Neuron (in vitro differentiated cells): ENCODE data around the gene TOX2.

Experiments used
- H2AFZ ChIP-seq: one replicate; pipeline ENCODE4 v1.6.1; 2013; ENCODE audit warnings: low read depth, mild to moderate bottlenecking, inconsistent platforms, low read length, moderate library complexity
- H3K27me3 ChIP-seq: one replicate; pipeline ENCODE4 v1.6.1; 2013; ENCODE audit warnings: low read length; ENCODE audit not compliant: insufficient read depth
- H3K36me3 ChIP-seq: one replicate; pipeline ENCODE4 v1.6.1; 2013; ENCODE audit warnings: low read length; ENCODE audit not compliant: insufficient read depth
- H3K4me1 ChIP-seq: one replicate; pipeline ENCODE4 v1.6.1; 2013; ENCODE audit warnings: low read length; ENCODE audit not compliant: insufficient read depth
- H3K4me3 ChIP-seq: 2 replicates; pipeline ENCODE4 v1.5.1; 2013; ENCODE audit warnings: mild to moderate bottlenecking, low read length, moderate library complexity
- H3K9me3 ChIP-seq: one replicate; pipeline ENCODE4 v1.6.1; 2013; ENCODE audit warnings: low read length

The TOX2 gene

DNA sequence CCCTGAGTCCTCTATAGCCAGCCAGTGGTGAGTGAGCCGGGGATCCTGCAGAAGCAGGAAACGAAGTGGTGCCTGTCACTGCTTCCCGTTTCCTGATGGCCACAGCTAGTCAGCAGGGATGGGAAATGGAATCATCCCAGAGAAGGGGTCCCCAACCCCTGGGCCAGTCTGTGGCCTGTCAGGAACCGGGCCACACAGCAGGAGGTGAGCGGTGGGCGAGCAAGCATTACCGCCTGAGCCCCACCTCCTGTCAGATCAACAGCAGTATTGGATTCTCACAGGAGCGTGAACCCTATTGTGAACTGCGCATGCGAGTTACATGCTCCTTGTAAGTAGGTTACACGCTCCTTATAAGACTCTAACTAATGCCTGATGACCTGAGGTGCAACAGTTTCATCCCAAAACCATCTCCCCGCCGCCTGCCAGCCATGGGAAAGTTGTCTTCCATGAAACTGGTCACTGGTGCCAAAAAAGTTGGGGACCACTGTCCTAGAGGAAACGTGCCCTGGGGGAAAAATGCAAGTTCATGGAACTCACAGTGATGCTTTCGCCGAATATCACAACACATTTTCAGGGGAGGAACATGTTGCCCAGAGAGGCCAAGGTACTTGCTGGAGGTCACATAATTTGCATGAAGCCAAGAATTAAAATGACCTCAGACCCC lies 158.5 kb downstream of the TOX2 start:
- Histone ChIP-seq H3K9me3 (no peaks in the 10 kb centered on the region), H3K27me3 (peaks cover 9% of the 10 kb centered on the region)

DNA sequence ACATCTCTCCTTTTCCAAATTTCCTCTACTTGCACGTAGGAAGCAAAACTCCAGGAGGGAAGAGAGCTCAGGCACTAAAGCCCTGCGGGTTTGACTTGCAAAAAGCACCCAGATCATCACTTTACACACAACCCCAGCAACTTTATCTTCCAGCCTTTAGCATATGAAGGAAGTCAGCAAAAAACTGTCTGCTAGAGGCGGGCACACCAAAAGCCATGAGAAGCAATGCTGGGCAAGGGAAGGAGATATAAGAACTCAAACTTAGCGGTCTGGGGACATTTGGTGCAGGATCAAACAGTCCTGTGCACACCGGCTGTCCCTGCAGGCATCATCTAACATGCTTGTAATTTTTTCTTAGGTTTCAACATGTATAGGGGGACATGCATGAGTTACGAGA lies 159.0 kb downstream of the TOX2 start:
- H2AFZ ChIP-seq, result no peak overlapping the region
- H3K4me1 ChIP-seq, result no peaks in the 10 kb centered on the region
- H3K27me3 ChIP-seq, result peaks cover 9% of the 10 kb centered on the region
- no peaks in the 10 kb centered on the region for H3K9me3 ChIP-seq
- no peaks in the 10 kb centered on the region for H3K36me3 ChIP-seq
- H3K4me3 ChIP-seq, result no peak overlapping the region

More for the DNA sequence above, 158.5 kb downstream of the TOX2 start:
- H3K36me3 ChIP-seq, result no peaks in the 10 kb centered on the region
- H2AFZ ChIP-seq, result no peak overlapping the region
- H3K4me1 ChIP-seq, result no peaks in the 10 kb centered on the region
- no peak overlapping the region for H3K4me3 ChIP-seq

DNA sequence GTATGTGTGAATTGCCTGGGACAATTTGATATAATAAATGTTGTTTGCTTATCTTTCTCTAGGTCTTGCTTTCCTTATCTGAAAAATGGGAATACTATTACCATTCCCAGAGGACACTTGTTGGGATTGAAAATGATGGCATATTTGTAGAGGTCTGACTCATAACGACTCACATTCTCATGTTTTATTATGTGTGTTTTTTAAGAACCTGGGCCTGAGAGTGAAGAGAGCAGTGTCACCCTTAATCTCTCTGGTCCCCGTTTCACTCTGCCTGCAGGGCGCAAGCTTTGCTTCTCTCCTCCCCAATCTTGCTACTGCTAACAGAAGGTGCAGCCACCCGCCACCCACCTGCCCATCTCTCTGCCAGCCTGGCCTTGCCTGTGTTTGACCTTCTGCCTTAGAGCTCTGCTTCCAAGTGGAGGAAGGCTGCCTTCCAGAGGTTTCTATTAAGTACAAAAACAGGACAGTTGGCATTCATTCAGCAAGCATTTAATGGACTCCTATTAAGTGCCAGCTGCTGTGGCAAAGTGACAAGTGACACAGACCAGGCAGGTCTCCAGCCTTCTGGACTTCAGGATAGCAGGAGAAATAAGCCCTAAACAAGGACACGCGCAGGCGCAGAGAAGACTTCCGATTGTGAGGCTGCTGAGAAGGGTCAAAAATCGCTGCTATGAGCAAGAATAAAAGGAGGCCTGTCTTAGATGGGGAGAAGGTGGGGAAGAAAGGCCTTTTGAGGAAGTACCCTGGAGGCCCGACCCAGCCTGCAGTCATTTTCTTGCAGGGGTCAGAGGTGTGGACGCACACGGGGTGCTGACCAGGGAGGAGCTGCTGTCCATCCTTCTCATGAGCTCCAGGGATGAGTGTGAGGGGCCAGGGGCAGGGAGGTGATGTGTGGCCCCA lies 159.8 kb downstream of the TOX2 start:
- no peaks in the 10 kb centered on the region for H3K36me3 ChIP-seq
- H3K9me3 ChIP-seq, result no peaks in the 10 kb centered on the region

DNA sequence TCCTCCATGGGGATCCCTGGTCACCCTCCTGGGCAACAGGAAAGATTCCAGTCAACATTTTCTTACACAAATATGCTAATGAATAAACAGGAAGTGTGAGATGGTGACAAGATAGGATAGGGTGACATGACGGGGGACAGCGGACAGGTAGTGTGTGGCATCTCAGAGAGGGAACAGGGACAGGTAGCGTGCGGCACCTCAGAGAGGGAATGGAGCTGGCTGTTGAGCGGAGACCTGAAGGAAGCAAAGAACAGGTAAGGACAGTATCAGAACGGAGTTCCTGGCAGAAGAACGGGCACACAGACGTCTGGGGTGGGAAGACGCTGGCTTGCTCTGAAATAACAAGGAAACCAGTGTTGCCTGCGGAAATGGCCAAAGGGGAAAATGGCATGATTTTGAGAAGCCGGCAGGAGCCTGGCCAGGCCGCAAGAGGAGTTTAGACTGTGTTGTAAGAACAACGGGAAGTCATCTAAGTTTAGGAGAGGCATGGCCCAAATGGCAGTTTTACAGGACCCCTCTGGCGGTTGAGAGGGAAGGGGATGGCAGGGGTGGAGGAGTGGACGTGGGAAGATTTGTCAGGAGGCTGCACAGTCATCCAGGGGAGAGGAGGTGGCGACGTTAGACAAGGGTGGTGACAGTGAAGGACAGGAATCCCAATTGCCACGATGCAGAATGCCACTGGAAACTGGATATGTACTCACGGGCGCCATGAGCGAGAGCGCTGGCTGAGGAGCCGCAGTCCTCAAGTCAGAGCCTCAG lies 160.7 kb downstream of the TOX2 start:
- Histone ChIP-seq H3K4me3 (no peak overlapping the region), H3K4me1 (no peaks in the 10 kb centered on the region), H3K36me3 (no peaks in the 10 kb centered on the region), H2AFZ (no peak overlapping the region), H3K27me3 (peaks cover 9% of the 10 kb centered on the region), H3K9me3 (no peaks in the 10 kb centered on the region)

More for the DNA sequence above, 159.8 kb downstream of the TOX2 start:
- Histone ChIP-seq H3K4me1 (no peaks in the 10 kb centered on the region), H2AFZ (no peak overlapping the region), H3K4me3 (no peak overlapping the region), H3K27me3 (peaks cover 9% of the 10 kb centered on the region)

DNA sequence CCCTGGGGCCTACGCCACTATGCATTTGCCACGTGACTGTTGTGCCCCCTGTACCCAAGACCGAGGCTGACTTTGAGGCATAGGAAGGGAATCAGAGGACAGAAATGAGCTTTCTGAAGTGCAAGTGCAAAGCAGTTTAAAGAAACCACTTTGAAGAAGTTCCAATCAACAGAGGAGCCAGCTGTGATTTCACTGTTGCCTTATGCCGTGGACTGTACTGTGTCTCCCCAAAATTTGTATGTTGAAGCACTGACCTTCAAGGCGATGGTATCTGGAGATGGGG lies 161.2 kb downstream of the TOX2 start:
- Histone ChIP-seq H3K27me3 (peaks cover 9% of the 10 kb centered on the region), H3K36me3 (no peaks in the 10 kb centered on the region), H3K4me1 (no peaks in the 10 kb centered on the region), H3K4me3 (no peak overlapping the region), H3K9me3 (no peaks in the 10 kb centered on the region), H2AFZ (no peak overlapping the region)

DNA sequence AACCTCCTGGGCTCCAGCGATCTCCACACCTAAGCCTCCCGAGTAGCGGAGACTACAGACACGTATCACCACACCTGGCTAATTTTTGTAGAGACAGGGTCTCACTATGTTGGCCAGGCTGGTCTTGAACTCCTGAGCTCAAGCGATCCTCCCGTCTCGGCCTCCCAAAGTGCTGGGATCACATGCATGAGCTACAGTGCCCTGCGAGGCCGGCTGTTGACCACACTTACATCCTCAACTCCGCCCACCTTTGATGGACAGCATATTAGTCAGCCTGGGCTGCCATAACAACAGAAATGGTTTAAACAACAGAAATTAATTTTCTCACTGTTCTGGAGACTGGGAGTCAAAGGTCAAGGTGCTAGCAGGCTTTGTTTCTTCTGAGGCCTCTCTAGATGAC lies 164.6 kb downstream of the TOX2 start:
- Histone ChIP-seq H2AFZ (no peak overlapping the region), H3K36me3 (no peaks in the 10 kb centered on the region), H3K4me3 (no peak overlapping the region), H3K9me3 (no peaks in the 10 kb centered on the region), H3K4me1 (no peaks in the 10 kb centered on the region), H3K27me3 (peaks cover 4% of the 10 kb centered on the region)

DNA sequence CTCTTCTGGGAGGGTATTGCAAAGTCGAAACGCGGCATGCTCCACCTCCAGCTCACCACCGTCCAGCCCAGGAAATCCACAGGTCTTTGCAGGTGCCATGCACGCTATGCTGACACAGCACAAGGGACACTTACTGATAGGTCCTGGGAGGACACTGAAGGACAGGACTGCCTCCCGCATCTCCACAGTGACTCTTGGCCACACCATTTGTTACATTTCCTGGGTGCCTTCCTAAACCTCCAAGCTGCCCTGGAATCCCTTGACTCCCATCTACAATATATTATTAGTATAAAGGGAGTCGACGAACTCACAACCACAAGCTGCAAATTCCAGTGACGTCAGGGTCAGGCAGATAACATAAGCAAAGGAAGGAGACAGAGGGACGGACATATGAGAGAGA lies 165.4 kb downstream of the TOX2 start:
- no peaks in the 10 kb centered on the region for H3K36me3 ChIP-seq
- H3K9me3 ChIP-seq, result no peaks in the 10 kb centered on the region
- no peaks in the 10 kb centered on the region for H3K4me1 ChIP-seq
- H2AFZ ChIP-seq, result no peak overlapping the region
- H3K4me3 ChIP-seq, result no peak overlapping the region
- no peaks in the 10 kb centered on the region for H3K27me3 ChIP-seq

DNA sequence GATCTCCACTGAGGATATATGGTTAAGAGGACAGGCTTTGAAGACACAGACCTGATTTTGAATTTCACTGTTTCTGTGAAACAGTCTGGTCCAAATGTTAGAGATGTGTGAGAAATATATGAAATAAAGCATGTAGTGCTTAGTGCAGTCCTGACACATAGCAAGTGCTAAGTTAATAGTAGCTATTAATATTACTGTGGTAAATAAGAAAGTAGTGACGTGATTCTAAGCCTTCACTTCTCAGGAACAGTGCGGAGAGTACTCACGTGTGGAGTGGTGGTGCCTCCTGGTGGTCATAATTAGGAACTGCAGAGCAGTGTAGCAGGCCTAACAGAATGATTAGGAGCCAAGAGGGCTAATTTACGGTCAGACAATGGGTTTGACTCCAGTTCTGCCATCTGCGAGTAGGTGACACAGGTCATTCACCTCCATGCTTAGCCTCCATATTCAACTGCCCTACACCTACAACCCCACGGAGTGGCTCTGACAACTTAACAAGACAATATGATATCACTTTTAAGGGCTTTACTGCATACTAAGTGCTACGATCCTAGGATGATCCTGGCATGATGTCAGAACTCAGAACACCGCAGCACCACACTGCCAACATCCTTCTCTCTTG lies 166.1 kb downstream of the TOX2 start:
- H2AFZ ChIP-seq, result no peak overlapping the region
- no peaks in the 10 kb centered on the region for H3K27me3 ChIP-seq
- H3K4me3 ChIP-seq, result no peak overlapping the region

DNA sequence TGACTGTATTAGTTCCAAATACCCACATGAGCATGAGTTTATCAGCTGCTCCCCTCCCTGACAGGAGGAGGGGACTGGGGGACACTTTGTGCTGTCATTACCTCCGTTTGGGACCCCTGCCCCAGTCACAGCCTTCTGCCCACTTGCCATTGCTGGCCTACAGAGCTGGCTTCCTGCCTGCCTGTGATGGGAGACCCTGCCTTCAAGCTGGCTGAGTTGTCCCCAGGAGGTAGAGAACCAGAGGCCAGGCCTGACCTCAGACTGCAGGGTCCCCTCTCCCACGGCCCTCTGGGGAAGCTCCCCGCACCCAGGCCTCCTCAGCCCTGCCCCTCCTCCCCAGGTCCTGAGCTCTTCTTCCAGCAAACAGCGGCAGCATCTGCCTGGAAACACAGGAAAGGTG lies 166.8 kb downstream of the TOX2 start:
- H2AFZ ChIP-seq, result no peak overlapping the region
- H3K4me3 ChIP-seq, result no peak overlapping the region

More for the DNA sequence above, 166.1 kb downstream of the TOX2 start:
- H3K36me3 ChIP-seq, result no peaks in the 10 kb centered on the region
- no peaks in the 10 kb centered on the region for H3K9me3 ChIP-seq
- no peaks in the 10 kb centered on the region for H3K4me1 ChIP-seq

DNA sequence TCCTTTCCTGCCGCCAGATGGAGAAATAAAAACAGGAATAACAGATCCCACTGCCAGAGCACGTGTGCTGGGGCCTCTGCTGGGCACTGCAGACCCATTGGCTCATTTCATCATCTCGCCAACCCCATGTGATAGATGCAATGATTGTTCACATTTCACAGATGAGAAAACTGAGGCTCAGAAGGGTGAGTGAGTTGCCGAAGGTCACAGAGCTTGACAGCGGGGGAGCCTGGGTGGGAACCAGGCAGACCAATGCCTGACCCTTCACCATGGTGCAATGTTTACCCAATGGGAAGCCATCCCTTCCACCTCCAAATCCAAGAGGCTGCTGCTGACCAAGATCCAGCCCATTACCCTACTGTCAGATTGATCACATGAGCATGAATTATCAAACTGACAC lies 167.2 kb downstream of the TOX2 start:
- Histone ChIP-seq H2AFZ (no peak overlapping the region), H3K4me1 (no peaks in the 10 kb centered on the region), H3K4me3 (no peak overlapping the region), H3K27me3 (peaks cover 5% of the 10 kb centered on the region), H3K36me3 (no peaks in the 10 kb centered on the region), H3K9me3 (no peaks in the 10 kb centered on the region)

More for the DNA sequence above, 166.8 kb downstream of the TOX2 start:
- Histone ChIP-seq H3K27me3 (peaks cover 5% of the 10 kb centered on the region), H3K4me1 (no peaks in the 10 kb centered on the region), H3K36me3 (no peaks in the 10 kb centered on the region), H3K9me3 (no peaks in the 10 kb centered on the region)

DNA sequence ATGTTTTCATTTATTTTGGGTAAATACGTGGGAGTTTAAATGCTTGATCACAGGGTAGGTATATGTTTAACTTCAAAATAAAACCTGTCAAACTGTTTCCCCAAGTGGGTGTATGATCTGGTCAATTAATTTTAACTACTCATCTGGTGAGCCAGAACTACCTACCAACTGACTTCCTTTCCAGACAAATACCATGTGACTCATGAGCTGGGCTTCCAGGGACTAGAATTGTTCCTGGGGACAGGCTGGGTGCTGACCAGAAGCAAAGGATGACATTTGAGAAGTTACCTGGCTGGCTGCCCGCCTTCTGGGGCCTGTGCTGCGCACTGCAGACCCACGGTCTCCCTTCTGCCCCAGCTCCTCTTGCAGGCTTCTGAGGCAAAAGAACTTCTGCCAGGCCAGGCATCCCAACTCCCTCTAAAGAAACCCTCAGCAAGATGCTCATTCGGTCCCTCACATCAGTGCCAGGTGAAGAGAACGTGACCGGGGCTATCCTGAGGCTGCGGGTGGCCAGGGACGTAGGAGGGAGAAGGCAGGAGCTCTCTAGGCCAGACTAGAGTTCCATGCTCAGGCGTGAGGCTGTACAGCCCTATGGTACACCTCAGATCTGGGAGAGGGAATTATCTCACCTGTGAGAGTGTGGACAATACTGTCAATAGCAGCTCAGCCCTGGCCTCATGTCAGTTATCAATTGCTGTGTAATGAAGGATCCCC lies 168.7 kb downstream of the TOX2 start:
- no peaks in the 10 kb centered on the region for H3K9me3 ChIP-seq
- no peak overlapping the region for H2AFZ ChIP-seq
- no peak overlapping the region for H3K4me3 ChIP-seq
- no peaks in the 10 kb centered on the region for H3K4me1 ChIP-seq
- no peaks in the 10 kb centered on the region for H3K36me3 ChIP-seq
- H3K27me3 ChIP-seq, result peaks cover 5% of the 10 kb centered on the region

DNA sequence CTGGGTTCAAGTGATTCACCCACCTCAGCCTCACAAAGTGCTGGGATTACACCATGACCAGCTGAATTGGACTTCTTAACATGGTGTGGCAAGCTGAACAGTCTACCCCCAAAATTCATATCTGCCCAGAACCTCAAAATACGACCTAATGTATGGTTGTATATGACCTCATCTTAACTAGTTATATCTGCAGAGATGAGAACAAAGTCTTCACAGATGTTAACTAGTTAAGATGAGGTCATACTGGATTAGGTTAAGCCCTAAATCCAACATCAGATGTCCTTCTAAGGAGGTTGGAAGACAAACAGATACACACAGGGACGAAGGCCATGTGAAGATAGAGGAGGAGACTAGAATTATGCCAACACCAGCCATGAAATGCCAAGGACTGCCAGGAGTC lies 169.8 kb downstream of the TOX2 start:
- H3K4me3 ChIP-seq, result no peak overlapping the region
- H3K9me3 ChIP-seq, result no peaks in the 10 kb centered on the region
- no peaks in the 10 kb centered on the region for H3K36me3 ChIP-seq
- H2AFZ ChIP-seq, result no peak overlapping the region
- peaks cover 5% of the 10 kb centered on the region for H3K27me3 ChIP-seq
- no peaks in the 10 kb centered on the region for H3K4me1 ChIP-seq
